Muscle of leg (tissue), 11 donors: ENCODE measurements around the gene CRHR1. TPM values are rescaled to one million over a fixed set of nuclear protein-coding genes. Genes with fewer than 3 reads are reported as not detected.

Experiments
- DNase-seq: peaks from one replicate; pipeline ENCODE4 v3.0.0; 2013
- H3K27ac ChIP-seq: one replicate; pipeline ENCODE4 v1.5.1; 2013; ENCODE audit warnings: mild to moderate bottlenecking, low read length, control low read depth
- H3K27me3 ChIP-seq: one replicate; pipeline ENCODE4 v1.6.1; 2013; ENCODE audit warnings: low read length; ENCODE audit not compliant: control insufficient read depth, insufficient read depth
- H3K36me3 ChIP-seq: one replicate; pipeline ENCODE4 v1.6.1; 2013; ENCODE audit warnings: low read length; ENCODE audit not compliant: control insufficient read depth, insufficient read depth
- H3K4me1 ChIP-seq: one replicate; pipeline ENCODE4 v1.6.1; 2013; ENCODE audit warnings: low read length; ENCODE audit not compliant: control insufficient read depth, insufficient read depth
- H3K4me3 ChIP-seq: one replicate; pipeline ENCODE4 v1.5.1; 2013; ENCODE audit warnings: low read length, control low read depth
- H3K9me3 ChIP-seq: replicated peaks from 2 replicates; pipeline ENCODE4 v1.6.1; 2013; ENCODE audit warnings: low read depth, low read length; ENCODE audit not compliant: control insufficient read depth
- WGBS: methylation state at CpG from one replicate; pipeline ENCODE4 v1.1.5; 2013; ENCODE audit warnings: missing lambda C conversion rate; ENCODE audit not compliant: insufficient coverage; 5-methylcytosine and 5-hydroxymethylcytosine counted together
- polyA plus RNA-seq, 8 donors: library from polyadenylated mRNA; unstranded; fragments of 120-200 nt; gene quantifications; one replicate each; pipeline versions ENCODE4 v1.2.1 to v1.2.3, GENCODE V29; 2013; ENCODE audit warnings: inconsistent platforms in 1 of 8, low replicate concordance in 1 of 8; ENCODE audit not compliant: insufficient read length in 8 of 8, insufficient read depth in 1 of 8
- total RNA-seq: library from RNA; stranded (reverse); fragments of 120-200 nt; gene quantifications from one replicate; pipeline ENCODE4 v1.2.4, GENCODE V29; 2013

CRHR1 gene
- total and polyA plus RNA-seq, 9 donors = 0.09 to 0.98 (median 0.52) TPM; not detected in 5

DNA sequence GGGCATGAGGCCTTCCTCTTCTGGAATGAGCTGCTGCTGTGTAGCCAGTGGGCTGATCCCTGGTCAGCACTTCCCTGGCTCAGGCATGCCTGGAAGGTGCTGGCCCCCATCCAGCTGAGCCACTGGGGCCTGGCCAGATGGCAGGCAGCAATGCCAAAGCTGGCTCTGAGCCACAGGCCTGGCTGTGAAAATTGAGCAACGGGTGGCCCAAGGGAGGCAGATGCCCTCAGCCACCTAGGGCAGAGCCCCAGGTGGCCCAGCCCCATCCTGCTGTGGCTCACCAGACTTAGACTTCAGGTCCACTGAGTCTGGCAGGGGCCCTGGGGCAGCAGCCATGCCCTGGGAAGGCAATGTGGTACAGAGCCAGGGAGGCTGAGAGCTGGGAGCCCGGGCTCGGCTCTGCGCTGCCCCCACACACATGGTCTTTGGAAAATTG, 8.5 kb upstream of the CRHR1 start:
- H3K36me3 ChIP-seq = no peaks in the 10 kb centered on the region
- no peak overlapping the region for H3K27ac ChIP-seq
- H3K9me3 ChIP-seq = no peaks in the 10 kb centered on the region
- no peak overlapping the region for H3K4me3 ChIP-seq
- no peak for DNase-seq
- WGBS = 100% methylated on average over 1 of the region's 4 CpGs
- H3K4me1 ChIP-seq = peaks cover 6% of the 10 kb centered on the region
- H3K27me3 ChIP-seq = peaks cover 53% of the 10 kb centered on the region

DNA sequence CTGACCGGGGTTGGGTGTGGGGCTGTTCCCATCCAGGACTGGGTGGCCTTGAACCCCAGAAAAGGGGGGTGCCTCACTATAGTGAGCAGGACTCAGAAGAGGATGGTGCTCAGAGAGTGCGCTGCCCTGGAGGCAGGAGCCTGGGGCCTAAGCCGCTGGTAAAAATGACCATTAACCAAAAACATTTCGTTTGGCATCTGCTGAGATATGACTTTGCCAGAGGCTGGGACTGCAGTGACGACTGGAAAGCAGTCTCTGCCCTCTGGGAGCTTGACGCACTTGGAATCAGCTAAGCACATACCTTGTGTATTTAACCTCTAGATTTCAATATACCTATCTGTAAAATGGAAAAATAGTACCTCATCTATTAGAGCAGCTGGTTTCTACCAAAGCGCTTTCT, 7.2 kb upstream of the CRHR1 start:
- Histone ChIP-seq H3K27ac (no peak overlapping the region), H3K36me3 (no peaks in the 10 kb centered on the region), H3K27me3 (peaks cover 54% of the 10 kb centered on the region), H3K4me3 (no peak overlapping the region), H3K4me1 (peaks cover 3% of the 10 kb centered on the region), H3K9me3 (no peaks in the 10 kb centered on the region)
- 58% methylated on average over 4 of the region's 7 CpGs for WGBS
- DNase-seq = no peak

DNA sequence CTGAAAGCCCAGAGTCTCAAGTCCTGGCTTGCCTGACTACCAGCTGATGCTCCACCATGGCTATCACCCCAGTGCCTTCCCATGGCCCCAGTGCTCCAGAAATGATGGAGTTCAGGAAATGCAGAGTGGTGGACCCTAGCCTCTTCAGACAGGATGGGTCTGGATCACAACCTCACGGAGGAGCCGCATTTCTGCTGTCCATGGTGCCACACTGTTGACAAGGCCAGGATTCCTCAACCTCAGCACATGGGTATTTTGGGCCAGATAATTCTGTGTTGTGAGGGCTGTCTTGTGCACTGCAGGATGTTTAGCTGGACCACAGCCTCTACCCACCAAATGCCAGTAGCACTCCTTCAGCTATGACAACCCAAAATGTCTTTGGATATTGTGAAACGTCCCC, 6.7 kb upstream of the CRHR1 start:
- DNase-seq = no peak
- H3K4me1 ChIP-seq = peaks cover 3% of the 10 kb centered on the region
- H3K36me3 ChIP-seq = no peaks in the 10 kb centered on the region
- no peaks in the 10 kb centered on the region for H3K9me3 ChIP-seq
- H3K27ac ChIP-seq = no peak overlapping the region
- no peak overlapping the region for H3K4me3 ChIP-seq
- 17% methylated on average over 2 of the region's 3 CpGs for WGBS
- H3K27me3 ChIP-seq = peaks cover 59% of the 10 kb centered on the region

DNA sequence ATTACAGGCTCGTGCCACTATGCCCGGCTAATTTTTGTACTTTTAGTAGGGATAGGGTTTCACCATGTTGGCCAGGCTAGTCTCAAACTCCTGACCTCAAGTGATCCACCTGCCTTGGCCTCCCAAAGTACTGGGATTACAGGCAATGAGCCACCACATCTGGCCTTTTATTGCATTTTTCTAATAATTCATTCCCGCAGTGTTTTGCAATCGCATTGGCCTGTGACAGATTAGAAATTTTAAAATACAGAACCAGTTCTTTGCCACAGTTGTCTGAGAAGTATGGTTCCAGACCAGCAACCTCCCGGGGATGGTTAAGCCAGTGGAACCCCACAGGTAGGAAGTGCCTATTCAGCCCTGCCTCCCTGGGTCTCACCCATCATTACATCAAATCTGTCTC, 3.2 kb upstream of the CRHR1 start:
- no peaks in the 10 kb centered on the region for H3K36me3 ChIP-seq
- H3K9me3 ChIP-seq = no peaks in the 10 kb centered on the region
- peaks cover 18% of the 10 kb centered on the region for H3K4me1 ChIP-seq
- peaks cover 83% of the 10 kb centered on the region for H3K27me3 ChIP-seq
- DNase-seq = no peak
- H3K4me3 ChIP-seq = no peak overlapping the region
- 20% methylated on average over 1 of the region's 5 CpGs for WGBS
- H3K27ac ChIP-seq = no peak overlapping the region

DNA sequence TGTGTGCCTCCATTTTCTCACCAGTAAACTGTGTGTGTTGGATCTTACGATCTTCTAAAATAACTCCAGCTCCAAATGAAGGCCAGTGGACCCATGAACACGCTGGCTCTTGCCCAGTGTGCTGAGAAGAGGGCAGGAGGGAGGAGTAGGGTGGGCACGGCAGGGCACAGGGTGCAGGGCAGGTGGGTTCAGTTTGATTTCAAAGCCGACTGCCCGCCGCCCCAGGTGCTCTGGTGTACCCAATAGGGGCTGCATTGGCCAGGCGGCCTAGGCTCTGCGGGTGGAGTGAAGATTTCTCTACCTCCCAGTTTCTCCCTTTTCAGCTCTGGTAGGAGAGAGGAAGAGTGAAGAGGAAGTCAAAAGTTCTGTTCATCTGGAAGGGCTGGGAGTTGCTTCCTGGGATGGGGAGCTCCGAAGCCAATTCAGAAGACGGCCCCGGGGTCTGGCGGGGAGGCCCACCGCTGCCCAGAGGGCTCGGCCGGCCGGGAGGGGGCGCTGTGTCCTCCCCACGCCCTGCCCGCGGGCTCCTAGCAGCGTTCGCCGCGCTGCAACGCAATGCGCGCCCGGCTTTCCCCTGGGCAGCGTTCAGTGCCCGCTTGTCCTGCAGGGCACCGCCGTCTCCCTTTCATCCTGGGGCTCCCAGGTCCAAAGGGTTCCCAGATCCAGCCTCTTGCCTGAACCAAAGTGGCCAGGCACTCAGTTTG, 1.1 kb upstream of the CRHR1 start:
- no peak overlapping the region for H3K4me3 ChIP-seq
- peaks cover 18% of the 10 kb centered on the region for H3K4me1 ChIP-seq
- H3K27ac ChIP-seq = no peak overlapping the region
- H3K27me3 ChIP-seq = peaks cover 90% of the 10 kb centered on the region
- WGBS = under 1% methylated on average over 24 of the region's 32 CpGs
- no peaks in the 10 kb centered on the region for H3K9me3 ChIP-seq
- DNase-seq = no peak
- no peaks in the 10 kb centered on the region for H3K36me3 ChIP-seq

DNA sequence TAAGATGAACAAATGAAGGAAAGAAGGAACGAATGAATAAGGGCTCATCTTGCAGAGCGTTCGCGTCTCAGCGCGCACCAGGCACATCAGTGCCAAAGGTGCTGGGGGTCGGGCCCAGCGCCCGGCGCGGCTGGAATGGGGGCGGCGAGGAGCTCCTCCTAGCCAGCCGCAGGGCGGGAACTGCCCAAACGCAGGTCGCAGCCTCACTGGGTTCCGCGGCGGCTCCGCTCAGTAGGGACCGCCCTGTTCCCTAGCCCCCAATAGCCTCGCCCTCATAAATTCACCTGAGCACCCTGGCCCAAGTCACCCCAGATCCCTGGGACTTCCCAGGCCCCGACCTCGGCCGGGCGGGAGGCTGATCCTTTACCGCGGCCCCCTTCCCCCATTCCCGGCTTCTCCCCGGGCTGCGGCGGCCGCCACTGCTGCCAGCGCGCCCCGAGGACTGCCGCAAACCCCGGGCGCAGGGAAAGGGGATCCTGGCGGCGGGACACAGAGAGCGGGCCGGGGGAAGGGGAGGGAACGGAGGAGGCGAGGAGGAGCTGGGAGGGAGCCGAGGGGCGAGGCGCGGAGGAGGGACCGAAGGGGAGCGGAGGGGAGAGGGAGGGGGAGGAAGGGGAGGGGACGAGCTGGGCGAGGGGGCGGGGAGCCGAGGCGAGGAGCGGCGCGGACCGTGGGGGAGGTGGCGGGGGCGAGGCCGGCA, 377 bp upstream of the CRHR1 start:
- H3K27me3 ChIP-seq = peaks cover 91% of the 10 kb centered on the region
- peak; percentile 61 for DNase-seq
- under 1% methylated on average over 41 of the region's 64 CpGs for WGBS

DNA sequence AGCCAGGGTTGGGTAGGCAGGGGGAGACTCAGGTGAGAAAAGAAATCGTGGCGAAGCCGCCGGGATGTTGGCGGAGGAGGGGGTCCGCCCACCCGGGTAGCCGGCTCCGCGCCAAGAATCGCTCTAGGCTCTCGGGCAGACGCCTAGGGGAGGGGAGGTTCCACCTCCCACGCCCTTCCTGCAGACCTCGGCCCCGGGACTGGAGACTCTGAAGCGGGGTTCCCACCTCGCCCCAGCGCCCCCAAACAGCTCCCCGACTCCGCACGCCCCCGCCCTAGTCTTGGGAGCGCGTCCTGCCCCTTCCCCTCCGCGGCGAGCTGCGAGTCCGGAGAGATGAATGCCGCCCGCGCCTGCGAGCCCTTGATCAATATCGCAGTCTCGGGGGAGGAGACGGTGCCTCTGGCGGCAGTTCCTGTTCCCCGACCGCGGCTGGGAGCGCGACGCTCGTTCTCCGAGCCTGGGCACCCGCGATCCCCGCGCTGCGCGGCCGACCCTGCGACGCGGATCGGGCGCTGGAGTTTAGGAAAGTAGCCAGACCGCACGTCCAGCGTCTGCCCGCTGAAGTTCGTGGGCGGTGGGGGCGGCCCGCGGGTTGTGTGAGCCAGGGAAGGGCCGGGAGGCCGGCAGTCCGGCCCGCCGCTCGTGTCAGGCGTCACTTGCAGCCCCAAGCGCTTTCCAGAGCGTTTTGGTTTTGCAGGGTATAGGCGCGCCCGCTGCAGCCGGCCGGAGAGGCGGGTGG, 790 bp downstream of the CRHR1 start:
- peaks cover 18% of the 10 kb centered on the region for H3K4me1 ChIP-seq
- H3K4me3 ChIP-seq = peak overlapping the region; percentile 26
- H3K27me3 ChIP-seq = peaks cover 96% of the 10 kb centered on the region
- no peak overlapping the region for H3K27ac ChIP-seq
- DNase-seq = peak; percentile 16
- H3K9me3 ChIP-seq = no peaks in the 10 kb centered on the region
- H3K36me3 ChIP-seq = no peaks in the 10 kb centered on the region
- under 1% methylated on average over 82 of the region's 82 CpGs for WGBS

More for the DNA sequence above, 377 bp upstream of the CRHR1 start:
- Histone ChIP-seq H3K36me3 (no peaks in the 10 kb centered on the region), H3K27ac (no peak overlapping the region), H3K4me3 (peak overlapping the region; percentile 39), H3K9me3 (no peaks in the 10 kb centered on the region), H3K4me1 (peaks cover 18% of the 10 kb centered on the region)

DNA sequence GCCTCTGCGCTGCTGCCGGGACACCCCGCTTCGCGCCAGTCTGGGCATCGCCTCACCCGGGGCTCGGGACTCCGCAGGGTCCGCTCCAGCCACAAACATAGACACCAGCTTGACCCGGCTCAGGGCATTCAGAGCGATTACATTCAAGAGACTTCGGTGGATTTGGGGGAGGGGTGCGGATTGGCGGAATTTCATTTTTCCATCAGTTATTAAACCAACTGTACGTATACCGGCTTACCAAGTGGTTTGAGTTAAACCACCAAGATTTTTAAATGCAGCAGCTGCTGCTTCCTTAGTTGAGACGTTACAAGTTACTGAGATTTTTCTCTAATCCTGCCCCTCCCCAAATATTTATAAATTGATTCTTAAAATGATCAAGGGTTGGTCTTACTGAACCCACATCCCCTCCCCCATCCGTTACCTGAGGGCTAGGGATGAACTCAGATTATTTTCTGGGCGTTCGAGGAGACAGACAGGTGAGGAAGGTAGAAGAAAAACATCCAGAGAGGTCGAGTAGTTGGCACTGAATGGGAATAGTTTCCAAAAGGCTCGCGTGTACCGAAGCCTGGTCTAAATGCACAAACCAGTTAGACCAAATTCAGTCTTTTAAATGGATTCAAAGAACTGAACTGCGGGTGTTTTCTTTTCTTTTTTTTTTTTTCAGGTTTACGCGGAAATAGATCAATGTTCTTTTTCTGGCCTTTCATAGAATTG, 1.5 kb downstream of the CRHR1 start:
- Histone ChIP-seq H3K4me3 (no peak overlapping the region), H3K27me3 (peaks cover 94% of the 10 kb centered on the region), H3K4me1 (peaks cover 18% of the 10 kb centered on the region), H3K27ac (no peak overlapping the region), H3K36me3 (no peaks in the 10 kb centered on the region), H3K9me3 (no peaks in the 10 kb centered on the region)
- DNase-seq = no peak
- 15% methylated on average over 12 of the region's 28 CpGs for WGBS

DNA sequence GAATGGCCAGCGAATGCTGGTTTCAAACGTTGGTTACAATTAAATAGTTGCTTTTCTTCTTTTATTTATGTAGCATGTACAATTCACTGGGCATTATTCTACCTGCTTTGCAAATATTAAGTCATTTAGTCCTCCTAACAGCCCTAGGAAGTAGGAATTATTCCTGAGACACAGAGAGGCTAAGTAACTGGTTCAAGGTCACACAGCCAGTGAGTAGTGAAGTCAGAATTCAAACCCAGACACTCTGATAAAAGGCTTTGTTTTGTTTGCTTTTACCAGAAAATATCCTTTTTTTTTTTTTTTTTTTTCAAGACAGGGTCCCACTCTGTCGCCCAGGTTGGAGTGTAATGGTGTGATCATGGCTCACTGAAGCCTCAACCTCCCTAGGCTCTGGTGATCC, 2.2 kb downstream of the CRHR1 start:
- Histone ChIP-seq H3K4me1 (peaks cover 18% of the 10 kb centered on the region), H3K27ac (no peak overlapping the region), H3K9me3 (no peaks in the 10 kb centered on the region), H3K36me3 (no peaks in the 10 kb centered on the region), H3K27me3 (peaks cover 94% of the 10 kb centered on the region), H3K4me3 (no peak overlapping the region)
- no peak for DNase-seq
- WGBS = no CpG with 5 or more reads among the region's 3 CpGs

DNA sequence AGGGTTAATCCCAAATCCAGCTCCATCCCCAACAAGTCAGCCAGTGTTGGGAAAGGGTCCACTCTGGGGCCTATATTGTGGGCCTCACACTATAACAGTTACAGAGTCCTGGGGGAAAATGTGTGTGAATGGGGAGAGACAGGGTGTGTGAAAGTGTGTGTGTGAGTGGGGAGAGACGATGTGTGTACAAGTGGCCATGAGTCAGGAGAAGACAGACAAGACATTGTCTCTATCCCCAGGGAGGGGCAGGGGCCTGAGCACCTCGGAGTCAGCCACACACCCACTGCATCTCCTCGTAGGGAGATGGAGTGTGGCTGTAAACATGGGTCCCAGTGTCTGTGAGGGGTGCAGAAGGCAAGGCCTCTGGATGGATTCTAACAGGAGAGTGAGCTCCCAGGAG, 2.9 kb downstream of the CRHR1 start:
- no peaks in the 10 kb centered on the region for H3K9me3 ChIP-seq
- H3K4me3 ChIP-seq = no peak overlapping the region
- no peak for DNase-seq
- no peaks in the 10 kb centered on the region for H3K36me3 ChIP-seq
- H3K4me1 ChIP-seq = peaks cover 18% of the 10 kb centered on the region
- peaks cover 94% of the 10 kb centered on the region for H3K27me3 ChIP-seq
- 57% methylated on average over 1 of the region's 3 CpGs for WGBS
- no peak overlapping the region for H3K27ac ChIP-seq
